Right renal pelvis (tissue), 4 donors: ENCODE results near the gene AGPAT3. TPM values are rescaled to one million over a fixed set of nuclear protein-coding genes. Genes with fewer than 3 reads are reported as not detected.
"Not testable (repeated sequence)": the region's sequence is repeated elsewhere in the genome, so short reads cannot be mapped to it uniquely, and the experiment has no call there.

Experiments
- DNase-seq, 4 donors: peaks; one replicate each; pipeline ENCODE4 v3.0.0-alpha.2; 2013; ENCODE audit warnings: low read depth in 4 of 4, low spot score in 3 of 4, missing footprints in 1 of 4
- polyA plus RNA-seq, 4 donors: library from polyadenylated mRNA; unstranded; fragments of 120-200 nt; gene quantifications; one replicate each; pipeline ENCODE4 v1.2.1, GENCODE V29; 2013; ENCODE audit not compliant: insufficient read length in 4 of 4

Gene AGPAT3
- polyA plus RNA-seq, 4 donors, result 55.2 to 63.3 (median 59.4) TPM

DNA sequence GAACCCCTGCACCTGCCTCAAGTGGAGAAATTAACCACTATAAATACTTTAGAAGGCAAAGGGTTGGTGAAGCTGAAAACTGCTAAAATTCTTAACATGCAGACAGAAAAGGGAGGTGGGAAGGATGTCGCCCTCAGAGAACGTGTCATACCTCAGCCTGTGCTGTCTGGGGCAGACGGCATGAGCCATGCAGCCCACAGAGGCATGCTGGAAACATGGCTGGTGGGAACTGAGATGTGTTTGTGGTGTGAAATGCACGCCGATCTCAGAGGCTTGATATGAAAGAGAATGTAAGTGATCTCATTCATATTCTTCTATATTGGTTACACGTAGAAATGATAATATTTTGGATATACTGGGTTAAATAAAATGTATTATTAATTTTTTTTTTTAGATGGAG is 16.3 kb downstream of the AGPAT3 start:
- DNase-seq, result no peak

DNA sequence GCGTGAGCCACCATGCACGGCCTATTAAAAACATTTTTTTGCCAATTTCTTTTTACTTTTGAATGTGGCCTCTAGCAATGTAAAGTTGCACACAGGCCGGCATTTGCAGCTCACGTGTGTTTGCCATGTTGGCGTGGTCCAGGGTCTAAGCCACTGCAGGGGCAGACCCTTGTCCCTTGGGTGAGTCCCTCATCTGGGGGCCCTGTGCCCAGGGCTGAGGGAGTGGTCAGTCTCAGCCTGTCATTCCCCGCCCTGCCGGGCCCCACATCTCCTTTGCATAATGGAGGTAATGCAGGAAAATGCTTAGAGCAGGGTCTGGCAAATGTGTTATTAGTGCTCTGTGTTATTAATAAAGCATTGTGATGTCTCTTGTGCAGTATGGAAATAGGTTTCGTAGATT is 16.9 kb downstream of the AGPAT3 start:
- no peak for DNase-seq

DNA sequence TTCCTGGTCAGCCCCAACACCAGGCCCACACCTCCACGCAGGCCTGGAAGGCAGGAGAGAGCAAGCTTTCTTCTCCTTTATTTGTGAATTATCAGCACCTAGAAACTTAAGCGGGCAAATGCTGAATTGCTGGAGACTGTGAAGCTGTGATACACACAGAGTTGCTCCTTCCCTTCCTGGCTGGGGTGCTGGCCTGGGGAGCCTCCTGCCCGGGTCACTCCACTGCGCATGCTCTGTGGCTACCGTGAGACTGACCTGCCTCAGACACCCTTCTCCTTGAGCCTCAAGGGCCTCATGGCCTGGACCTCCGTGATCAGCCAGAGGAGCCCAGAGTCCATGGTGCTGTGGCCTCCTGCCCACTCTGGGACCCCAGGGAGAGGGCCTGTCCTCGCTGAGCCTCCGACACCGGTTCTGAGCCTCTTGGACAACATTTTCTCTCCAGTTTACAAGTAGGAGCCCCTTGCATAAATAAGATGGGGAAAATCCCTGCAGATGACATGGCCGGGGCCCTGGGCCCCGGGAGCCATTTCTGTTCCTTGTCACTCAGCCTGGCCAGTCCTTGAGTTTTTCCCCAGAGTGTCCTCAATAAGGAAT is 18.0 kb downstream of the AGPAT3 start:
- DNase-seq, result no peak

DNA sequence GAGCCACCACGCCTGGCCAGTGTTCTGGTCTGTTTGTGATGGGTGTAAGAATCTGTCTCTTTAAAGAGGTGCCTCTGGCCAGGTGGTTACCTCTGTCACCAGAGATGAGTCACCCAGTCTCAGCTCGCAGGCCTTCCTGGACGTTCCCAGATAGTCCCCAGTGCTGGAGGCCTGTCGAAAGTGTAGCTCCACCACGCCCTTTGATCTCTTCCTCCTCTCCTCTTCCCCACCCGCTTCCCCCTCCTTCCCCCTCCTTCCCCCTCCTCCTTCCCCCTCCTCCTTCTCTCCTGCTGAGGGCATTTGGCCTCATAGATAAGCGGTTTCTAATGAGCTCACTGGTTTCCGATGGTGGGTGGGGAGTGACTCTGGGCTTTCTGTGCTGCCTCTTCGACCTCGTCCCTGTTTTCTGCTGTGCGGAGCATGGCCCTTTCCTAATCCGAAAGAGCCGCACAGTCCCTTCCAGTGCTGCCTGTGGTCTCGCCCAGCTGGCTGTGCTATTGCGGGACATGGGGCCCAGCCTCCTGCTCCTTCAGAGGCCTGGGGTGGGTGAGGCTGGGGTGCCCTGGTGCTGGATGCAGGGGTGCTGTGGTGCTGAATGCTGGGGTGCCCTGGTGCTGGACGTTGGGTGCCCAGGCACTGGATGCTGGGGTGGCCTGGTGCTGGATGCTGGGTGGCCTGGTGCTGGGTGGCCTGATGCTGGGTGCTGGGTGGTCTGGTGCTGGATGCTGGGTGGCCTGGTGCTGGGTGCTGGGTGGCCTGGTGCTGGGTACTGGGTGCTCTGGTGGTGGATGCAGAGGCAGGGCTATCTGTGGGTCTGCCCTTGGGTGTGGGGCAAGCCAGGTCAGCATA is 19.2 kb downstream of the AGPAT3 start:
- DNase-seq, result no peak

DNA sequence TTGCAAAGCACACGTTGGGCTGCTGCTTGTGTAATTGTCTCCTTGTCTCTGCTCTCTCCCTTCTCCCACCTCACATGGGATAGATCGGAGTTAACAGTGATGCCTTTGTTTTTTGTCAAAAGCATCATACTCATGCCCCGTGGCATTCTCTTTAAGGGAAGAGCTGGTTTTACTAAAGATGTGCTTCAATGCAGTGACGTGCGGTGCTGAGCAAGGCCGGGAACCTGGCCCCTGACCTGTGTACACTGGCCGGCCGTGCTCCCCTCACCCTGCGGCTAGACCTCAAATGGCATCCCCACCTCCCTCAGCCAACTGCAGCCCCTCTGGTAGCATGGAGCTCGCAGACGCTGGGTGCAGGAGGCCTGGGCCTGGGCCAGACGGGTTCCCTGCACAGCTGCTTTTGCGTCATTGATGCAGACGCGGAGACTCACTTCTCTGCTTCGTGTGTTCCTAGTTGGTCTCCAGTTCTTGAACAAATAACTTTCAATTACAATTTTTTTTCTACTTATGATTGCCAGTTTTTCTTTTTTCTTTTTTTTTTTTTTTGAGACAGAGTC is 19.9 kb downstream of the AGPAT3 start:
- DNase-seq, result no peak

DNA sequence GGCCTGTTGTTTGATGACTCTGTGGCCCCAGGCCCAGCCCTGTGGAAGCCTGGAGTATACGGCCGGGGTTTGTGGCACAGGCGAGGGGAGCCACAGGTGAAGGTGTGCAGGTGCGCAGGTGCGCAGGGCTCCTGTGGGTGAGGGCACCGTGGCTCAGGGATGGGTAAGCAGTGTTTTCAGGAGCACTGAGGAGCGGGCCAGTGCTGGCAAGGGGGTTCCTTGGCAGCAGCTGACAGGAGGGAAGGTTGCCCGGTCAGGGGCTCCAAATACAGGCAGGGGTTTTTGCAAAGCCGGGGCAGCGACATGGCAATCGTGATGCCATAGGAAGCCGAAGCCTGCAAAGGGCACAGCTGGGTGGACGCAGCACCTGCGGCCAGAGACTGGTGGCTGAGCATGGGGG is 20.7 kb downstream of the AGPAT3 start:
- no peak for DNase-seq

DNA sequence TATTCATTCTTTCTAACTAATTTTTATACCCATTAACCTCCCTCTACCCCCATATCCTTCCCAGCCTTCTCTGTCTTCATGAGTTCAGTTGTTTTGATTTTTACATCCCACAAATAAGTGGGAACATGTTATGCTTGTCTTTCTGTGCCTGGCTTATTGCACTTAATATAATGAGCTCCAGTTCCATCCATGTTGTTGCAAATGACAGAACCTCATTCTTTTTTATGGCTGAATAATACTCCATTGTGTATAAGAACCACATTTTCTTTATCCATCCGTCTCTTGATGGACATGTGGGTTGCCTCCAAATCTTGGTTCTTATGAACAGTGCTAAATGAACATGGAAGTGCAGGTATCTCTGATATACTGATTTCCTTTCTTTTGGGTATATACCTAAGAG is 21.5 kb downstream of the AGPAT3 start:
- DNase-seq, result no peak

DNA sequence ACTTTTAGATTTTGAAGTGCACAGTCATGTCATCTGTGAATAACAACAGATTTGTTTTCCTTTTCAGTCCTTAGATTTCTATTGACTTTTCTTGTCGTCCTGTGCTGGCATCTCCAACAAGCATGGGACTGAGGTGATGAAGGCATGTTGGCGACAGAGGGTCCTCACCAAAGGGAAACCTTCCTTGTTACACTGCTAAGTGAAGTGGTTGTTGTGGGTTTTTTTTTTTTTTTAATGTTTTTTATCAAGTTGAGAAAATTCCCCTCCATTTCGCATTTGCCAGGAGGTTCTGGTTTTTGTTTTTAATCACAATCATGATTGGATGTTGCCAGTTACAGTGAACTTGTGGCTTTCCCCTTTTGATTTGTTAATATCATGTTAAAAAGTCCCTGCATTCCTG is 24.0 kb downstream of the AGPAT3 start:
- DNase-seq, result no peak

DNA sequence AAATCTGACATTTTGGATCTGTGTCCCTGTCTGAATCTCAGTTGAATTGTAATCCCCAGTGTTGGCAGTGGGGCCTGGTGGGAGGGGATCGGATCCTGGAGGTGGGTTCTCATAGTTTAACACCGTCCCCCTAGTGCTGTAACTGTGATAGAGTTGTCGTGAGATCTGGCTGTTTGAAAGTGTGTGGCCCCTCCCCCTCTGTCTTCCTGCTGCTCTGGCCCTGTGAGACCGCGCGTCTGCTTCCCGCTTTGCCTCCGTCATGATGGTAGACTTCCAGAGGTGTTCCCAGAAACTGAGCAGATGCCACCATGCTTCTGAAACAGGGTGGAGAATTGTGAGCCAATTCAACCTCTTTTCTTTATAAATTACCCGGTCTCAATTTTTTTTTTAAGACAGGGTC is 25.0 kb downstream of the AGPAT3 start:
- no peak for DNase-seq

DNA sequence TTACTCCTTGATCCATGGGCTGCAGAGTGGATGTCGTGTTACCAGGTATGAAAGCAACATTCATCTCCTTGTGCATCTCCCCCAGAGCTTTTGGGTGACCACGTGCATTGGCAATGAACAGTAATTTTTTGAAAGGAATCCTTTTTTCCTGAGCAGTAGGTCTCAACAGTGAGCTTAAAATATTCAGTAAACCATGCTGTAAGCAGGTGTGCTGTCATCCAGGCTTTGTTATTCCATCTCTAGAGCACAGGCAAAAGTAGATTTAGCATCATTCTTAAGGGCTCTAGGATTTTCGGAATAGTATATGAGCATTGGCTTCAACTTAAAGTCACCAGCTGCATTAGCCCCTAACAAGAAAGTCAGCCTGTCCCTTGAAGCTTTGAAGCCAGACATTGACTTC is 27.3 kb downstream of the AGPAT3 start:
- no peak for DNase-seq

DNA sequence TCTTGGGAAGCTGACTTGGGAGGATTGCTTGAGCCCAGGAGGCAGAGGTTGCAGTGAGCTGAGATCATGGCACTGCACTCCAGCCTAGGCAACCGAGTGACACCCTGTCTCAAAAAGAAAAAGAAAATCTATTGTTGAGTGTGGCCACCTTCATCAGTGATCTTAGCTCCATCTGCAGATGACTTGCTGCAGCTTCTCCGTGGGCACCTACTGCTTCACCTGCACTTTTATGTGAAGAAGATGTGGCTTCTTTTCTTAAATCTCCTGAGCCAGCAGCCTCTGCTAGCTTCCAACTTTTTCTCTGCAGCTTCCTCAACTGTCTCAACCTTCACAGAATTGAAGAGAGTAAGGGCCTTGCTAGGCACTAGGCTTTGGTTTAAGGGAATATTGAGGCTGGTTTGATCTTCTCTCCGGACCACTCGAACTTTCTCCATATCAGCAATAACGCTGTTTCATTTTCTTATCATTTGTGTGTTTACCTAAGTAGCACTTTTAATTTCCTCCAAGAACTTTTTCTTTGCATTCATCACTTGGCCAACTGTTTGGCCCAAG is 28.0 kb downstream of the AGPAT3 start:
- no peak for DNase-seq

DNA sequence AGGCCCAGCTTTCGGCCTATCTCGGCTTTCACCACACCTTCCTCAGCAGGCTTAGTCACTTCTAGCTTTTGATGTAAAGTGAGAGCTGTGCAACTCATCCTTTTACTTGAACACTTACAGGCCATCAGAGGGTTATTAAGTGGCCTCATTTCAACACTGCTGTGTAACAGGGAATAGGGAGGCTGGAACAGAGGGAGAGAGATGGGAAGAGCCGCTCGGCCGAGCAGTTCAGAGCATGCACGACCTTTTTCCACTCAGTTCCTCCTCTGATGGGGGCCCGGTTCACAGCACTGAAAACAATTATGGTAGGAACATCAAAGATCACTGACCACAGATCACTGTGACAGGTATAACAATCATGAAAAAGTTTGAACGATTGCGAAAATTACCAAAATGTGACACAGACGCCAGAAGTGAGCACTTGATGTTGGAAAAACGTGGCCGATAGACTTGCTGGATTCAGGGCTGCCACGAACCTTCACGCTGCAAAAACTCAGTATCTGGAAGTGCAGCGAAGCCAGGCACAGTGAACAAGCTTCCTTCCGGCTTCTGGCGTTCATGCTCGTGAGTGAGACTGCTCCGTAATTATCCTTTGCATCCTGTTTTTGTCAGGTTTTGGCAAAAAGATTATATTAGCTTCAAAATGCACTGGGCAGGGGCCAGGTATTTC is 28.6 kb downstream of the AGPAT3 start:
- DNase-seq, result no peak

DNA sequence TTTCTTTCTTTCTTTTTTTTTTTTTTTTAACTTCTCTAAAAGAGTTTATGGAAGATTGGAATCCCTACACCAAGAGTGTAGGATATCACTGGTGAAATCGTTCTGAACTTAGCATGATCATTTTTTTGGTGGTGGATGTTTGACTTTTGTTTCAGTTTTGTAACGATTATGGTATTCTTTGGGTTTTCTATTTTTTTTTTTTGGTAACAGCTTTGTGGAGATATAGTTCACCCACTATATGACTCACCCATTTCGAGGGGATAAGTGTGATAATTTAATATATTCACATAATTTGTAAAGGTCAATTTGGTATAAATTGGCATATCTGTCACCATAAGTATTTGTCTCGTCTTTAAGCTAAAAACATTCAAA is 29.2 kb downstream of the AGPAT3 start:
- no peak for DNase-seq

DNA sequence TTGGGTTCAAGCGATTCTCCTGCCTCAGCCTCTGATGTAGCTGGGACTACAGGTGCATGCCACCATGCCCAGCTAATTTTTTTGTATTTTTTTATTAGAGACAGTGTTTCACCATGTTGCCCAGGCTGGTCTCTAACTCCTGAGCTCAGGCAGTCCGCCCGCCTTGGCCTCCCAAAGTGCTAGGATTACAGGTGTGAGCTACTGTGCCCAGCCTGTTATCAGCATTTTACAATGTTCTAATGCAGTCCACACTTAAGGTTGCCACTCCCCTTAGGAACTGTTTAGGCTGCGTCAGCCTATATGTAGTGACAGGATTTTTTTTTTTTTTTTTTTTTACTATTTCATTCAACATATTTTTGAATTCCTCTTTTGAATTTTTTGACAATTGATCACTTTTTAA is 30.2 kb downstream of the AGPAT3 start:
- no peak for DNase-seq

DNA sequence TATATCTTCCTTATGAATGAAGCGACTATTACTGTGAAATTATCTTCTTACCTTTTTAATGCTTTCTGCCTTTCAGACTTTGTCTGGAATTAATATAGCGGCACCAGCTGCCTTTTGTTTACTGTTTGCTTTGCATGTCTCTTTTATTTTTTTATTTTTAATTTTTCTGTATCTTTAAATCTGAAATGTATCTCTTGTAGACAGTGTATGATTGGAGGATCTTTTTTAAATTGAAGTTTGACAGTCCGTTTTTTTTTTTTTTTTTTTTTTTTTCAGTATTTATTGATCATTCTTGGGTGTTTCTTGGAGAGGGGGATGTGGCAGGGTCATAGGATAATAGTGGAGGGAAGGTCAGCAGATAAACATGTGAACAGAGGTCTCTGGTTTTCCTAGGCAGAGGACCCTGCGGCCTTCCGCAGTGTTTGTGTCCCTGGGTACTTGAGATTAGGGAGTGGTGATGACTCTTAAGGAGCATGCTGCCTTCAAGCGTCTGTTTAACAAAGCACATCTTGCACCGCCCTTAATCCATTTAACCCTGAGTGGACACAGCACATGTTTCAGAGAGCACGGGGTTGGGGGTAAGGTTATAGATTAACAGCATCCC is 31.8 kb downstream of the AGPAT3 start:
- DNase-seq, result not testable (repeated sequence)

DNA sequence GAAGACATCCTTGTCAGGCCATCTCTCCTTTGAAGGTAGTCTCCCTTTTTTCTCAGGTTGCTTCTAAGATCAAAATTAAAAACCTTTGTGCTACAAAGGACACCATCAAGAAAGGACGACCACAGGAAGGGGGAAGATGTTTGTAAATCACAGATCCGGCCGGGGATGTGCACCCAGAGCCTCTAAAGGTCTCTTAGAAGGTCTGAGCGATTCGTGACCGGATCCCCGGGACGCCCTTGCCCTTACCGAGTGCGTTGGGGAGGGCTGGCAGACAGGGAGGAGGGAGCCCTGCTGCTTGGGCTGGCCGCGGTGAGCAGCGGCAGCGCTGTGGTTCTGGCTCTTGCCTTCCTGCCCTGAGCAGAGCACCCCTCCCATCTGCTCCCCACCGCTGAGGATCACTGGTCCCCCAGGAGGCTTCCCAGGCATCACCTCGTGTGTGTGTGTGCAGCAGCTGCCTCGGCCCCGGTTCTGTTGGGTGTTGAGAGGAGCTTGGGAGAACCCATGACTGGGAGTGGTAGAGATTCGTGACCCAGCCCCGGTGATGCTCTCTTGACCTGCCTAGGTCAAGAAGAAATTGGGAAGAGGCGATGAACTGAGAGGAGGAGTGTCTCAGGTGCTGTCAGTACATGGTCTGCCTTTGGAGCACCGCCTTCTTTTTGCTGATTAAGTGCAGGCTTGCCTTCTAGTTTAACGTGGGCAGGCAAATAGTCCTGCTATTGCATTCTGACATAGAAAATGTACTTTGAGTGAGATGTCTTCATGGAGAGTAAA is 34.5 kb downstream of the AGPAT3 start:
- DNase-seq, result no peak

DNA sequence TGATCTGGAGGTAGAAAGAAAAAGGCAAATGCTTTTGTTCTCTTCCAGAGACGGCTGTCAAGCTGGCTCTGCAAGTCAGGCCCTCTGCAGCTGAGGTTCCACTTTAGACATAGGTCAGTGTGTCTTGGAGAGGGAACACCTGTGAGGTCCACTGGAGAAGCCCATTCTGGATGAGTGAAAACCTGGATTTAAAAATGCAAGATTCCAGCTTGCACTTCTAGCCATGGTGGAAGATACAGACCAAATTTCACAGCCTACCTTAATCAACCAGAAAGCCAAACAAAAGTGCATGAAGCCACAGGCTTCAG is 35.0 kb downstream of the AGPAT3 start:
- no peak for DNase-seq

DNA sequence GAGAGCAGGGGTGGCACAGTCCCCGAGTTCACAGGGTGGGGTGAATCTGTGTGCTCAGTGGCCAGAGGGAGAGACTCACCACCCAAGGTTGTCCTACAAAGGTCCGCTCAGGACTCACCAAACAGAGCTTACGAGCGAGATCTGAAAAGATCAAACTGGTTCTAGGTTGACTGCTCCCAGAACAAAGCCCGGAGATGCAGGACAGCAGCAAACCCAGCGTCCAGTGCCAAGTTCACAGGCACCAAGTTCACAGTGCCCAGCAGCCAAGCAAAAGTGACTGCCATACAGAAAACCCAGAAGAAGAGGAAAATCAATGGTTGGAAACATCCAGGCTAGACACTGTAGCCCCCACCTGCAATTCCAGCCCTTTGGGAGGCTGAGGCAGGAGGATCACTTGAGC is 35.7 kb downstream of the AGPAT3 start:
- no peak for DNase-seq

DNA sequence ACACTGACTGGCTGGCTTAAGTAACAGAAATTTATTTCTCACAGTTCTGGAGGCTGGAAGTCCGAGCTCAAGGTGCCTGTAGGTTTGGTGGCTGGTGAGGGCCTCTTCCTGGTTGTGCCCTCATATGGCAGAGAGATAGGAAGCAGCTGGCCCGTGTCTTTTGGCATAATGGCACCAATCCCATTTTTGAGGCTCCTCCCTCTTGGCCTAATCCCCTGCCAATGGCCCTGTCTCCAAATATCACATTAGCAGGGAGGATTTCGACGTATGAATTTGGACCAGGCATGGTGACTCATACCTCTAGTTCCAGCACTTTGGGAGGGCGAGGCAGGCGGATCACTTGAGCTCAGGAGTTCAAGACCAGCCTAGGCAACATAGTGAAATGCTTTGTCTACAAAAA is 37.4 kb downstream of the AGPAT3 start:
- no peak for DNase-seq

DNA sequence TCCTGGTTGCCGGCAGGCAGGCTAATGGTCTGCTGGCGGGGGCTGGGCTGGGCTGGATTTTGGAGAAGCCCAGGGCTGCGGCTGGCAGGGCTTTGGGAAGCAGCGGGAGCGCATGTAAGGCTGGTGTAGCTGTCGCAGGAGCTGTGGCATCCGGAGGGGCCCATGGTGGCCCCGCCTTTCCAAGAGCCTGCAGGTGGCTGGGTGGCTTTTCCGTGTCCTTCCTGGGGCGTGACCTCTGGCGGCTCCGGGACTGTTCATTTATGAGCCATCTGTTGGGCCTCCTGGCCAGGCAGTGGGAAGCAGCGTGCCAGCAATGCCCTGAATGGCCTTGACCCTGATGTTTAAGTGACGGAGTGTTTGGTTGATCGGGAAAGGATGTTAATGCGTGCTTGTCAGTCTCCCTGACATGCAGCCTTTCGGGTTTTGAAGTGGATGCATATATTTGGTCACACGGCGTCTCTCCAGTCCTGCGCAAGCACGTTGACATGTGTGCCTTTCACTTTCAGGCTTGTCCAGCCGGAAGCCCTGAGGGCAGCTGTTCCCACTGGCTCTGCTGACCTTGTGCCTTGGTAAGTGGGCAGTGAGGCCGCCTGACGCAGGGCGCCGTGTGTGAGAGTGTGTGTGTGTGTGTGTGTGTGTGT is 38.5 kb downstream of the AGPAT3 start:
- no peak for DNase-seq
